WTC11 (cell line): ENCODE measurements around the gene TMEM235.

Experiments
- CREB1 ChIP-seq: sonication (generic); formaldehyde crosslinking; IDR thresholded peaks from 2 replicates; pipeline ENCODE4 v1.8.0; 2023; ENCODE audit warnings: mild to moderate bottlenecking, missing genetic modification reagents
- JUN ChIP-seq: sonication (generic); formaldehyde crosslinking; IDR thresholded peaks from 2 replicates; pipeline ENCODE4 v1.8.0; 2023; ENCODE audit warnings: mild to moderate bottlenecking, missing genetic modification reagents
- KAT7 ChIP-seq: sonication (generic); formaldehyde crosslinking; IDR thresholded peaks from 2 replicates; pipeline ENCODE4 v1.8.1; 2023; ENCODE audit warnings: missing genetic modification reagents, mild to moderate bottlenecking, borderline replicate concordance
- NR3C1 ChIP-seq: sonication (generic); formaldehyde crosslinking; conservative IDR thresholded peaks from 2 replicates; pipeline ENCODE4 v1.8.1; 2023; ENCODE audit warnings: low read depth, mild to moderate bottlenecking, missing genetic modification reagents
- OVOL2 ChIP-seq: fragments of 250-450 bp; sonication (Bioruptor Pico); IDR thresholded peaks from 2 replicates; pipeline ENCODE4 v1.9.0; 2021; ENCODE audit warnings: mild to moderate bottlenecking, borderline replicate concordance
- RELA ChIP-seq: sonication (generic); formaldehyde crosslinking; IDR thresholded peaks from 2 replicates; pipeline ENCODE4 v1.8.1; 2022; ENCODE audit warnings: missing genetic modification reagents, mild to moderate bottlenecking, borderline replicate concordance
- SP1 ChIP-seq: sonication (generic); formaldehyde crosslinking; conservative IDR thresholded peaks from 2 replicates; pipeline ENCODE4 v1.8.1; 2022; ENCODE audit warnings: missing genetic modification reagents
- TF ChIP-seq, protein P1 (sequence below): fragments of 200-600 bp; IDR thresholded peaks from 2 replicates; pipeline ENCODE4 v1.8.0; 2022; ENCODE audit warnings: antibody characterized with exemption

DNA sequence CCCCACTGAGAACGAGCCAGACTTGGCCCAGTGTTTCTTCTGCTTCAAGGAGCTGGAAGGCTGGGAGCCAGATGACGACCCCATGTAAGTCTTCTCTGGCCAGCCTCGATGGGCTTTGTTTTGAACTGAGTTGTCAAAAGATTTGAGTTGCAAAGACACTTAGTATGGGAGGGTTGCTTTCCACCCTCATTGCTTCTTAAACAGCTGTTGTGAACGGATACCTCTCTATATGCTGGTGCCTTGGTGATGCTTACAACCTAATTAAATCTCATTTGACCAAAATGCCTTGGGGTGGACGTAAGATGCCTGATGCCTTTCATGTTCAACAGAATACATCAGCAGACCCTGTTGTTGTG is 16.7 kb upstream of the TMEM235 start:
- TF ChIP-seq KAT7 (CRISPR knock-in tag): no peak
- TF ChIP-seq SP1 (CRISPR knock-in tag): no peak
- TF ChIP-seq, protein P1, sequence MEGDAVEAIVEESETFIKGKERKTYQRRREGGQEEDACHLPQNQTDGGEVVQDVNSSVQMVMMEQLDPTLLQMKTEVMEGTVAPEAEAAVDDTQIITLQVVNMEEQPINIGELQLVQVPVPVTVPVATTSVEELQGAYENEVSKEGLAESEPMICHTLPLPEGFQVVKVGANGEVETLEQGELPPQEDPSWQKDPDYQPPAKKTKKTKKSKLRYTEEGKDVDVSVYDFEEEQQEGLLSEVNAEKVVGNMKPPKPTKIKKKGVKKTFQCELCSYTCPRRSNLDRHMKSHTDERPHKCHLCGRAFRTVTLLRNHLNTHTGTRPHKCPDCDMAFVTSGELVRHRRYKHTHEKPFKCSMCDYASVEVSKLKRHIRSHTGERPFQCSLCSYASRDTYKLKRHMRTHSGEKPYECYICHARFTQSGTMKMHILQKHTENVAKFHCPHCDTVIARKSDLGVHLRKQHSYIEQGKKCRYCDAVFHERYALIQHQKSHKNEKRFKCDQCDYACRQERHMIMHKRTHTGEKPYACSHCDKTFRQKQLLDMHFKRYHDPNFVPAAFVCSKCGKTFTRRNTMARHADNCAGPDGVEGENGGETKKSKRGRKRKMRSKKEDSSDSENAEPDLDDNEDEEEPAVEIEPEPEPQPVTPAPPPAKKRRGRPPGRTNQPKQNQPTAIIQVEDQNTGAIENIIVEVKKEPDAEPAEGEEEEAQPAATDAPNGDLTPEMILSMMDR: no peak
- no peak for TF ChIP-seq RELA (CRISPR knock-in tag)
- TF ChIP-seq JUN (CRISPR knock-in tag): no peak
- no peak for TF ChIP-seq NR3C1
- no peak for TF ChIP-seq OVOL2 (CRISPR knock-in tag)
- no peak for TF ChIP-seq CREB1
